GM21825 (cell line): ENCODE results near the gene OR2A42.
A peak's percentile ranks its signal among the peaks of the same experiment; 100 is the strongest.
"Not testable (repeated sequence)": the region's sequence is repeated elsewhere in the genome, so short reads cannot be mapped to it uniquely, and the experiment has no call there.

Experiments used
- ATAC-seq: cut with Tn5 transposase; IDR thresholded peaks from one replicate; pipeline ENCODE4 v1.9.1; 2021; ENCODE audit warnings: mild to moderate bottlenecking, moderate library complexity; ENCODE audit not compliant: unreplicated experiment

The OR2A42 gene

DNA sequence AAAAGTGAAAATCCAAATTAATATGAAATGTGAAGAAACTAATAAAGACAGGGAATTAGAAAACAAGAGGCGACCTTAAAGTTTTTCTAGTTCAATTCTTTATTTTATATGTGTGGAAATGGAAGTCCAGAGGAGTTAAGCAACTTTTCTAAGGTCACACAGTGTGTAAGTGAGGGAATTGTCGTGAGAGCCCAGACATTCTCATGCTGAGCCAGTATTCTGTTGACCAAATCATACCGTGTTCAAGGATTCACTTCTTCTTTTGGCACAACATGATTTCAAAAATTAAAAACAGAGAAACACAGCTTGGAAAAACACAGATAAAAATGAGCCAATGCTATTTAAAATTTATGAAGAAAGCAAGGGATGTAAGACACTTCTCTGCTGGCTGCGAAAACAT, 12.5 kb downstream of the OR2A42 start:
- ATAC-seq: not testable (repeated sequence)

DNA sequence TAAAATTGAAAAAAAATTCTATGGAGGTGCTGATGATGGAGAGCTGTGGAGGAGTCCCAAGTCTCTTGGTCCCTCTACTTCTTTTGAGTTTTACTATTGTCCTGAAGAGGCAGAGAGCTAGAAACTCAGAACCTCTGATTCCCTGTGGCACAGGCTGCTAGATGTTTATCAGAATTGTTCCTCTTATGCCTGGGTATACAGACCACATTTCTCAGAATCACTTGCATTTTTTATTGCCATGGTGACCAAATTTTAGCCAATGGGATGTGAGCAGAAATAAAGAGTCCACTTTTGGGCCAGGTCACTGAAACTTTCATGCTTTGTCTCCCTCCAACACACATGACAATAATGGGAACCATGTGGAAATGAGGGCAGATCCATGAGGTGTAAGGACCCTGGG, 15.7 kb downstream of the OR2A42 start:
- not testable (repeated sequence) for ATAC-seq

DNA sequence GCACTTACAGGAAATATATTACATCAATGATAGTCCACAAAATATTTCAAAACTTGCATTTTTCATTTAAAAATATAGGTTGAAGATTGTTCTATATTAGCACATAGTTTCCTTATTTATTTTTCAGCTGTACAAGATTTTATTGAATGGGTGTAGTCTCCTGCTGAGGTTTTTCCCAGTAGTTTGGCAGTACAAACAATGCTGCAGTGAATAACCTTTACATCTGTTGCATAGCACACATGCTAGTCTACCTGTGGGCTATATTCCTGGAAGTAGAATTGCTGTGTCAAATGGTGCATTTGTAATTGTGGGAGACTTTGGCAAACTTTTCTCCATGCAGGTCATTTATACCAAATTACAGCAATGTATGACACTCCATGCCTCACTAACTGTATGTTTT, 18.9 kb downstream of the OR2A42 start:
- not testable (repeated sequence) for ATAC-seq

DNA sequence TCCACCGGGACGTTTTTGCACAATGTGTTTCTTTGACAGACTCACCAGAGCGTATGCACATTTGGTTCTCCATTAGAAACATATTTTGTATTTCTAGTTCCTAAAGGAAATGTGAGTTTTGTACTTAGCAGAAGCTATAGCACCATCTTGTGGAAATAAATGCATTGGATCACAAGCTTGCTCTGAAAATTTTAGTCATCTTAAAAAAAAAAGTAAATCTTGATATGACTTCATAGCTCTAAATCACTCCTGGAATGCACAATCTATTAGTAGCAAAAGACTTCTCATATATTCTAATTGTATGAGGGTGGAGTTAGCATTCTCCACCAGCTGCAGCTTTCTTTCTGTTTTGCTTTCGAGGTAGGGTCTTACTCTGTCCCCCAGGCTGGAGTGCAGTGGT, 20.3 kb downstream of the OR2A42 start:
- ATAC-seq: not testable (repeated sequence)

DNA sequence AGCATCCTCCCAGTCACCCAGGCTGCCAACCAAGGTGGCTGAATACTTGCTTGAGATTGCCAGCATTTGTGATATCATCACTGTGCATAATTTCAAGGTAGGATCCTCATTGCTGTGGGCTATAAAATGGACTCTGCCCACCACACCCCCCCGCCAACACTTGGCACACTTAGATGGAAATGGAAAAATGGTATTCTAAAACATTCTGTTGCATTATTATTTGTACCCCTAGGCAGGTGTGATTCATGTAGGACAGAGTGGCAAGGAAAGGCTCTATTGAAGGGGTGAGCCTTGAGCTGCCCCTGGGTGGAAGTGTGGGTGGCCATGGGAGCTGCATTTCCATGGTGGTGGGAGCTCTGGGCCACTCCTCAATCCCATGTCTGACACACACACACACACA, 20.8 kb downstream of the OR2A42 start:
- ATAC-seq: not testable (repeated sequence)

DNA sequence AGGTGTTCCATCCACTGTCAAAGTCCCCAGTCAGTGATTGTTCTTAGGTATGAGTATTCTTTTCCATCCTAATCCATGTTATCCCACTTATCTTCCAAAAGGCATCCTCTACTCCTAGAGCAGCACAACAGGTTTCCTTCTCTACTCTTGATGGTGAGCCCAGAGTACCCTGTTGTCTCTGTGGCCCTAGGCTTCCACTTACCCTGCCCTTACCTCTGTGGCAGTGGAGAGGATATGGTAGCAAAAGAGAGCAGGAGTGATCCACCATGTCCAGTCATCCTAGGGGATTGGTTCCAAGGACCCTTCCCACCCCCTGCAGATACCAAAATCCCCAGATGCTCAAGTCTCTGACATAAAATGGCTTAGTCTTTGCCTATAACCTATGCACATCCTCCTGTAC, 22.2 kb downstream of the OR2A42 start:
- ATAC-seq: not testable (repeated sequence)

DNA sequence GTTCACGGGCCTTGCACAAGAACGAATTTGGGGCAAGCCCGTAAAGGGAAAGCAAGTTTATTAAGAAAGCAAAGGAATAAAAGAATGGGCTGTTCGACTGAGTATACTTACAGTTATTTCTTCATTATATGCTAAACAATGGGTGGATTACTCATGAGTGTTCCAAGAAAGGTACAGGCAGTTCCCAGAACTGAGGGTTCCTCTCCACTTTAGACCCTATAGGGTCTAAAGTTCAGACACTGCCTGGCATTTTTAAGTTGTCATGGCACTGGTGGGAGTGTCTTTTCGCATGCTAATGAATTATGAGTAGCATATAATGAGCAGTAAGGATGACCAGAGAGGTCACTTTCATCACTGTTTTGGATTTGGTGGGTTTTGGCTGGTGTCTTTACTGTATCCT, 34.1 kb downstream of the OR2A42 start:
- not testable (repeated sequence) for ATAC-seq

DNA sequence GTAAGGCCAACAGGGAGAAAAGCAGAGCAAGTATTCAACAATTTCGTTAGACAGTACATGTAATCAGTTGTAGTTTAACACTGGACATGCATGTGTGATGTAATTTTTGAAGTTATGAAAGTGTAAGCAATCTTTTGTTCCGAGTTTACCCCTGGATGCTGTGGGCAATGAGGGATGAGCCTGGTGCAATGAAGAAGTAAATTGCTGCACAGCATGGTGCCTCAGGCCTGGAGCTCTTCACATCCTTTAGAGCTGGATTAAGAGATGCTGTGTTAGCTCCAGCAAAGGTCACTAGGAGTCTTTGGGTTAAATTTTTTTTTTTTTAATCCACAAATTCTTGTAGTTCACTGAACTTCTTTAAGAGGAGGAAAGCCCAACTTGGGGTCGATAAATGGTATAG, 36.3 kb downstream of the OR2A42 start:
- not testable (repeated sequence) for ATAC-seq

DNA sequence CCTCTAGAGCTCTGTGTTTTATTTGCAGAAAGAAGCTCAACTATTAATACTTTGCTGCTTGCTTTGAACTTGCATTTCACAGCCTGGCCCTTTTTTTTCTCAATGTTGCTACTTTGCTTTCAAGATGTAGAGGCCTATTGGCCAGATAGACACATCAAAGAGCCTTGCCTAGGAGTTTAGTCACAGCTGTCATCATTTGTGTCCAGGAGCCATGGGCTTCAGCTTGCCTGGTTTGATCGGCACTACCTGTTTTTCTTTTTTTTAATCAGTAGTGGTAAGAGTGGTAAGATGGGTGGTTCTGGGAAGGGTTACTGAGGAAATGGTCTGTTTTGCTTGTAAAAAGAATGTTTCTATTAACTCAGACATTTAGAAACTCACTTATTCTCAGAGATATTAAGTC, 37.4 kb downstream of the OR2A42 start:
- ATAC-seq: peak; percentile 38

DNA sequence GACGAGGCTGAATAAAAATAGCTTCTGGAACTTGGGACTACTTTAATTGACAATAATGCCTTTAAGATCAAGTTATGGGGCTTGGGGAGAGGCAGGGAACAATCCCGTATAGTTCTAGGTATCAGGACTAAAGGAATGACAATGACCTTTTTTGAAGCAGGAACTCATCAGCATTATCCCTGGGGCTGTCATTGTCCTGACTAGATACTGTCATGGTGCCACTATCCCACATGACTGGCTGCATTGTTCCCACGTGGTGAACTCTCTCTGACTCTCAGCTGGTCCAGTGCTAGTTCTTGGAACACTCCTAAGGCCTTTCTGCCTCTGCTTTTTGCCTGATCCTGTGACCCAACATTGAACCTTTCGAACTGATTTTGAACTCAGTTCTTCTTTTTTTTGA, 40.5 kb downstream of the OR2A42 start:
- not testable (repeated sequence) for ATAC-seq

DNA sequence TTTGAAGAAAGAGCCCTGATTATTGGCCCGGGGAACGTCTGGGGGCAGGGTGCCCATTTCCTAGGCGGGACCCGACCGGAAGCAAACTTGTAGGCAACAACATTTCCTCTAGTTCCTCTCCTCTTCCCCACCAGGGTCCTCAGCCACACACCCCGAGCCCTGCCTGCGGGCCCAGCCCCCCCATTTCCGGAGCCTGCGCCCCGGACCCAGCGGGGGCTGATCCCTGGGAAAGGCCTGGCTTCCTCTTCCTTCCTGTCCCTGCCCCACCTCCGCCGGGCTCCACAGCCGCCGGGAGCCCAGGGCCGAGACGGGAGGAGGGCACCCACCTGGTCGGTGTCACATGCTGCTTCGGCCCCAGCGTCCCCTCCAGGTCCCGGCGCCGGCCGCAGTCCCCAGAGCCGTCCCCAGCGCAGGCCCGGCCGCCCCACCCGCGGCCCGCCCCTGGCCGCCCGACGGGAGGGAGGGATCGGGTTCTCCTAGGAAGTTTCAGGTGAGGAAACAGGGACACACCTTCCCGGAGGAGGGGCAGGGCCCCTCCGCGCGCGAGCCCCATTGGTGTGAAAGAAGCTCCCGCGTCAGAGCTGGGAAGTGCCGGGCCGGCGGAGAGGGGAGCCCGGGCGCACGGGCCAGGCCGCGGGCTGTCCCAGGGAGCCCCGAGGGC, 44.1 kb downstream of the OR2A42 start, which contains the start of gene ARHGEF35:
Gene ARHGEF35, minus strand, starts transcription at position 622 of the 661 bp plus-strand sequence. CDS start 7,450 bp downstream, outside the sequence.
- ATAC-seq: peak; percentile 69

DNA sequence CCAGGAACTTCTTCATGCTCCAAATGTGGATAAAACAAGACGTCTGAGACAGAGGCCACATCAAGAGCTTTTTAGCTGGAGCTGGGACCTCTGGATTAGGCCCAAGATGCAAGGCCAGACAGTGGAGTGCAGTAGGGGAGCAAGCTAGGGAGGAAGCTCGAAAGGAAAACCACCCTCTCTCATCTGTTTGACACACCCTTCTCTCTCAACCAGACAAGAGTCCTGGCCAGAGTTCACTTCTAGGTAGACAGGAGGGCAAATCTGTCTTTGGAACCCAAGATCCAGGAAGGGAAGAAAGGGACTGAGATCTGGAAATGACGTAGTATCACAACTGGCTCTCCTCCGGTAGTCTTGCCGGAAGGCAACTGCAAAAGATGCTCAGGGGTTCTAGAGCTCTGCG, 45.0 kb downstream of the OR2A42 start:
- not testable (repeated sequence) for ATAC-seq

DNA sequence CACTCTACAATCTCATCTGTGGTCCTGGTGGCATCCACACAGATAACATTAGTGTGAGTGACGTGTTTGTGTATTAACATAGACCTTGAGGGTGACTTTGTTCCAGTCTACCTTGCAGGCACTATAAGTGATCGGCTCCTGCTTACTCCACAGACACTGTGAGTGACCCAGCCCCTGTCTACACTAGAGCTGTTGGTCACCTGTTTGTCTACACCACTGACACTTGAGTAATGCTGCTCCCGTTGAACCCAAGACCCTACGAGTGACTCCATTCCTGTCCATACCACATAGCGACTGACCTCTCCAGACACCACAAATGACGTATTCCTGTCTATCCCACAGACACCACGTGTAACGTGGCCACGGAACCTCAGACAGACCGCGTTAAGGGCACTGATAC, 45.6 kb downstream of the OR2A42 start:
- not testable (repeated sequence) for ATAC-seq

DNA sequence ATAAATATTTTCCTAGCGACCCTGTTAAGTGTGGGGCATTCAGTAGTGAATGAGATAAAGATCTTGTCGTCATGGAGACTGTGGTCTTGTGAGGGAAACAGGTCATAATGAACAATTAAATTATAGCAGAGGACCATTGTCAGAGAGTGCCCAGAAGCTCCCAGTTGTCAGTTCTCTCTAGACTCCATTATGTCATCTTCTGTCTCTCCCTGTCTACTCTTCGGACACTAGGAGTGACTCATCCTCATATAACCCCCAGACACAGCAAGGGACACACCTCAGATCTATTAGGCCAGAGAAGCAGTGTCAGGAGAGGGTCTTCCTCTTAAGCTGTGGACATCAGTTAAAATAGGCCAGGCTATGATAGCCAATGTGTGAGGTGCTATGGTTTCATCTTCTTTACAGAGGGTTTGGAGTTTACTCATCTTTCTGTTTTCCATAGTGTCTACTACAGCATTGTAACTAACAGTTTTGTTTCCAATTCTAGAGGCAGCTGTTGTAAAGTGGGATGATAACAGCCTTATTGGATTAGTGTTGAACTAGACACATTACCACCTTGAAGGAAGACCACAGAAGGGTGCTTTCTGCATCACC, 50.7 kb downstream of the OR2A42 start:
- ATAC-seq: not testable (repeated sequence)

DNA sequence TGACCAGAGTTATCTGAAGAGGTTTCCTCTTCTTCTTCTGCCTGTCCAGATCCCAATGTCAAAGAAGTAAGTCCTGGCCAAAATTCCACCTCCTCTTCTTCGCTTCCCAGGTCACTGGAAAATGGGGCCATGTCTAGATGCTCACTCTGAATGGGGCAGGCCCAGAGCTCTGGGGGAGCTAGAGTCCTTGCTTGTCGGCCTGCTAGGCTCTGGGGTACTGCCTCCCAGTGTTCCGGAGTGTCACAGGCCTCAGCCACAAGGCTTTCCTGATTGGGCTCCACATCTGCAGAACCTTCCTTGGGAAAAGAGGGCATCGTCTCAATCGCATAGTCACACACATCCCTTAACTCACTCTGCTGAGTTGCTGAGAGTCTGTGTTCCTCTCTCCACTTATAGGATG, 51.6 kb downstream of the OR2A42 start:
- not testable (repeated sequence) for ATAC-seq

DNA sequence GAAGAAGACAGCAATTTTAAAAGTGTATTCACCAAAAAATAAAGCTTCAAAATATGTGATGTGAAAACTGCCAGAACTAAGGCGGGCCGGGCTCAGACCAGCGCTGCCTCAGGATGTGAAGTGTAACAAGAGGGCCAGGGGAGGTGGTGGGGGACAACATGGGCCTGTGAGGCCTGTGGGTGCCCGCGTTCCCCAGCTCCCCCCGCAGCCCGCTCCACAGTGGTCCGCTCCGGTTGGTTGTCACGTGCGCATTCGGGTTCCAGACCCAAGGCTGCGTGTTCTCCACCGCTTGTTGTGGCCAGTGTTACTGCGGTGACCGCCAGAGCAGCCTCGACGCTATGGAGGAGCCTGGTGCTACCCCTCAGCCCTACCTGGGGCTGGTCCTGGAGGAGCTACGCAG, 56.2 kb downstream of the OR2A42 start, which contains the start of gene CTAGE4:
Gene CTAGE4, plus strand, starts transcription at position 301 of the 400 bp plus-strand sequence. Its CDS starts 38 bp downstream, at position 339.
- not testable (repeated sequence) for ATAC-seq

DNA sequence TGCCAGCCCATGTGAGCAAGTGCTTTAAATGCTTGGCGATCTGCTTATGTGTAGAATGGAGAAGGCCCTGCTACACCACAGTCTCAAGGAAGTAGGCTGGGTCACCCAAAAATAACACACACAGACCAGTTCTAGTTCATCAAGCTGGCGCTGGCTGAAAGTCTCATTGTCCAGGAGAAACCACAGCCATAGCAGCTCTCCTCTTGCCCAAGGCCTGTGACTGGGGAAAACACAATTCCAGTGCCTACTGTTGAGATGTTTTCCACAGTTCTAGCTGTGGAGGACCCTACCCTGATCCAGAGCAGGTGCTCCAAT, 60.3 kb downstream of the OR2A42 start:
- ATAC-seq: not testable (repeated sequence)

DNA sequence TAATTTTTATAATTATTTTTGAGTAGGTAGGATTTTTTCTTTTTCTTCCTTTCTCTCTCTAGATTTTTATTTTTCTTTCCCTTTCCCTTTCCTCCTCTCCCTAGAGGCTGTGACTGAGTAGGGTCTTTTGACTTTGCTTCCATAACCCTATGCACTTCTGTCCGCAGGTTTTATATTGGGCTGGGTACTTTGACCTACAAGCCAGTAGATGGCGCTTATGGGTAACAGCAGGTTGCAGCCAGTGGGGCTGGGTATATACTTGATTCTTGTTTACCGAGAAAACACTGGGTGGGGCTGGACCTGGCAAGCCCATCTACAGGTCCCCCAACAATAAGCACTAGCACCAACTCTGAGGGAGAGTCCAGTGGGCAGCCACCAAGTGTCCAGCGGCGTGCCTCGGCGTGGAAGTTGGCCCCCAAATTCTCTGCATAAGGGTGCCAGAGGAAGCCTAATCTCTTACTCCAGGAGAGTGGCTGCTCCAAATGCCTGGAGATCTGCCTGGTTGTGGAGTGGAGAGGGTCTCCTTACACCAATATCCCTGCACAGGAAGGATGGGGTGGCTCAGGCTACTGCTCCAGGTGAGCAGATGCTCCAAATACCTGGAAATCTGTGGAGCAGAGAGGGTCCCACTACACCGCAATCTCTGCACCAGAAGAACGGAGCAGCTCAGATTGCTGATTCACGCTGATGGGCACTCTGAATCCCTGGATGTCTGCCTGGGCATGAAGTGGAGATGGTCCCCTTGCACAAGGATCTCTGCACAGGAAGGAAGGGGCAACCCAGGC, 60.8 kb downstream of the OR2A42 start:
- ATAC-seq: peak; percentile 96
